Keratinocyte (primary cell): ENCODE results near the gene ZNF804B.

ENCODE experiments used
- CTCF ChIP-seq, 3 experiments: IDR thresholded peaks in 1 of 3; conservative IDR thresholded peaks in 1 of 3; optimal IDR thresholded peaks in 1 of 3; 2 replicates in 2 of 3; 3 replicates in 1 of 3; pipeline versions ENCODE3 to v1.5.1; 2011; ENCODE audit warnings: low read length in 3 of 3, mild to moderate bottlenecking in 3 of 3, moderate library complexity in 2 of 3, control low read depth in 1 of 3, inconsistent platforms in 1 of 3; ENCODE audit not compliant: insufficient read depth in 2 of 3; ENCODE audit errors: extremely low read depth in 1 of 3
- EZH2 ChIP-seq: IDR thresholded peaks from one replicate; pipeline ENCODE4 v1.6.1; 2012; ENCODE audit warnings: inconsistent platforms, mild to moderate bottlenecking, low read length, moderate library complexity

- TF ChIP-seq CTCF (optimal IDR thresholded peaks at IDR 0.05 in 1 of 3, IDR thresholded peaks at IDR 0.05 in 1 of 3, conservative IDR thresholded peaks at IDR 0.05 in 1 of 3; ENCODE audit: extremely low read depth in 1 of 3, insufficient read depth in 2 of 3, low read length in 3 of 3) (no peak), EZH2 (no peak)
Measured at GRCh38 chr7:88881136-88881535, 121.6 kb downstream of the ZNF804B start.
